BJ (cell line): ENCODE measurements around the gene MAP2. TPM values are rescaled to one million over a fixed set of nuclear protein-coding genes. Genes with fewer than 3 reads are reported as not detected.

Experiments
- CTCF ChIA-PET: fragments of 350-600 bp; formaldehyde crosslinking; extraction: SDS; loops from one replicate; lab custom pipeline; 2021; ENCODE audit warnings: antibody characterized with exemption, inconsistent platforms; lab: Yijun Ruan, JAX
- POLR2A ChIA-PET: fragments of 300-600 bp; sonication (Branson Sonifier 250); formaldehyde crosslinking; extraction: SDS; loops from one replicate; lab custom pipeline; 2021; ENCODE audit warnings: antibody characterized with exemption; lab: Charles Lee
- DNase-seq: peaks from one replicate; pipeline ENCODE4 v3.0.0-alpha.2; 2011; ENCODE audit warnings: low read depth
- H3K27me3 ChIP-seq: 2 replicates; pipeline ENCODE4 v1.6.0; 2011; ENCODE audit warnings: low read length; ENCODE audit not compliant: control insufficient read depth, insufficient read depth
- H3K36me3 ChIP-seq: 2 replicates; pipeline ENCODE4 v1.5.1; 2011; ENCODE audit warnings: low read length; ENCODE audit not compliant: control insufficient read depth, insufficient read depth
- H3K4me3 ChIP-seq: 2 replicates; pipeline ENCODE4 v1.5.1; 2011; ENCODE audit warnings: low read depth, mild to moderate bottlenecking, control low read depth, low read length
- polyA plus RNA-seq: library from polyadenylated mRNA; depleted of rRNA; stranded (reverse); fragments of >200 nt; gene quantifications from 2 replicates; pipeline ENCODE4 v1.2.3, GENCODE V29; 2011
- TF ChIP-seq, protein P1 (sequence below): IDR thresholded peaks from 2 replicates; pipeline ENCODE4 v1.5.1; 2011; ENCODE audit warnings: low read depth, mild to moderate bottlenecking, control low read depth, inconsistent platforms, low read length, moderate library complexity; ENCODE audit not compliant: insufficient read depth

MAP2 gene
- polyA plus RNA-seq, 1 experiment = 3.5 TPM

GRCh38 chr2:209401788-209402187, 22.1 kb upstream of the MAP2 start:
- H3K36me3 ChIP-seq = no peaks in the 10 kb centered on the region
- no peaks in the 10 kb centered on the region for H3K27me3 ChIP-seq
- ChIA-PET POLR2A (no interaction called here), CTCF (interaction anchor here (0.8 to 2.5 kb wide), 2 partner anchors 22 to 67 kb away, joined by 3 to 6 read pairs; partner anchors contain the start of gene MAP2)
- no peak for DNase-seq
- TF ChIP-seq, protein P1, sequence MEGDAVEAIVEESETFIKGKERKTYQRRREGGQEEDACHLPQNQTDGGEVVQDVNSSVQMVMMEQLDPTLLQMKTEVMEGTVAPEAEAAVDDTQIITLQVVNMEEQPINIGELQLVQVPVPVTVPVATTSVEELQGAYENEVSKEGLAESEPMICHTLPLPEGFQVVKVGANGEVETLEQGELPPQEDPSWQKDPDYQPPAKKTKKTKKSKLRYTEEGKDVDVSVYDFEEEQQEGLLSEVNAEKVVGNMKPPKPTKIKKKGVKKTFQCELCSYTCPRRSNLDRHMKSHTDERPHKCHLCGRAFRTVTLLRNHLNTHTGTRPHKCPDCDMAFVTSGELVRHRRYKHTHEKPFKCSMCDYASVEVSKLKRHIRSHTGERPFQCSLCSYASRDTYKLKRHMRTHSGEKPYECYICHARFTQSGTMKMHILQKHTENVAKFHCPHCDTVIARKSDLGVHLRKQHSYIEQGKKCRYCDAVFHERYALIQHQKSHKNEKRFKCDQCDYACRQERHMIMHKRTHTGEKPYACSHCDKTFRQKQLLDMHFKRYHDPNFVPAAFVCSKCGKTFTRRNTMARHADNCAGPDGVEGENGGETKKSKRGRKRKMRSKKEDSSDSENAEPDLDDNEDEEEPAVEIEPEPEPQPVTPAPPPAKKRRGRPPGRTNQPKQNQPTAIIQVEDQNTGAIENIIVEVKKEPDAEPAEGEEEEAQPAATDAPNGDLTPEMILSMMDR = no peak
- no peak overlapping the region for H3K4me3 ChIP-seq

- no peak for DNase-seq
- CTCF ChIA-PET = no interaction called here
- H3K36me3 ChIP-seq = no peaks in the 10 kb centered on the region
- TF ChIP-seq, protein P1 = no peak
- no peaks in the 10 kb centered on the region for H3K27me3 ChIP-seq
- H3K4me3 ChIP-seq = no peak overlapping the region
- POLR2A ChIA-PET = no interaction called here
These were observed 12.6 kb upstream of the MAP2 start for GRCh38 chr2:209411296-209411695.

GRCh38 chr2:209411718-209412117, 12.1 kb upstream of the MAP2 start:
- ChIA-PET CTCF (no interaction called here), POLR2A (no interaction called here)
- TF ChIP-seq, protein P1 = no peak
- H3K27me3 ChIP-seq = no peaks in the 10 kb centered on the region
- no peak overlapping the region for H3K4me3 ChIP-seq
- H3K36me3 ChIP-seq = no peaks in the 10 kb centered on the region
- no peak for DNase-seq

- Histone ChIP-seq H3K4me3 (no peak overlapping the region), H3K27me3 (no peaks in the 10 kb centered on the region), H3K36me3 (no peaks in the 10 kb centered on the region)
- TF ChIP-seq, protein P1 = no peak
- ChIA-PET POLR2A (no interaction called here), CTCF (interaction anchor here (2.1 kb wide), 1 partner anchor 10 kb away, joined by 7 read pairs; the partner anchor contains the start of gene MAP2)
- no peak for DNase-seq
These were observed 10.4 kb upstream of the MAP2 start for GRCh38 chr2:209413311-209414014.

- no peak for DNase-seq
- H3K27me3 ChIP-seq = no peaks in the 10 kb centered on the region; the same call in 1 of the 2 replicates
- ChIA-PET CTCF (interaction anchor here (3.1 kb wide), 1 partner anchor 83 kb away, joined by 15 read pairs; no protein-coding TSS in a partner anchor), POLR2A (no interaction called here)
- no peak overlapping the region for H3K4me3 ChIP-seq
- TF ChIP-seq, protein P1 = no peak
- no peaks in the 10 kb centered on the region for H3K36me3 ChIP-seq
These were observed 6.9 kb upstream of the MAP2 start for GRCh38 chr2:209416913-209417312.
